Measurements from ENCODE around the gene REELD1. TPM values are rescaled to one million over a fixed set of nuclear protein-coding genes. Genes with fewer than 3 reads are reported as not detected.

REELD1 gene
- polyA plus RNA-seq, 1 donor from 2014 or later, result not detected

- no peaks in the 10 kb centered on the region for H4K20me1 ChIP-seq (ENCODE audit: insufficient read depth)
- H3F3A ChIP-seq (ENCODE audit: insufficient read depth, low read length, poor library complexity, severe bottlenecking), result no peaks in the 10 kb centered on the region
- H3K4me2 ChIP-seq (ENCODE audit: low read length), result no peak overlapping the region
- H3K36me3 ChIP-seq (ENCODE audit: insufficient read depth, low read length), result no peaks in the 10 kb centered on the region
- H3K9me3 ChIP-seq (ENCODE audit: low read length), result no peaks in the 10 kb centered on the region
- no peak overlapping the region for H3K27ac ChIP-seq (ENCODE audit: low read length)
- H3K79me2 ChIP-seq (replicated peaks; ENCODE audit: insufficient read depth, low read length), result no peaks in the 10 kb centered on the region
- TF ChIP-seq POLR2AphosphoS5 (IDR thresholded peaks at IDR 0.05) (no peak), RAD21 (conservative IDR thresholded peaks at IDR 0.05) (no peak), MXI1 (conservative IDR thresholded peaks at IDR 0.05; ENCODE audit: poor library complexity, severe bottlenecking) (no peak), REST (IDR thresholded peaks at IDR 0.05; ENCODE audit: borderline replicate concordance) (no peak), EP300 (conservative IDR thresholded peaks at IDR 0.05; ENCODE audit: poor library complexity, severe bottlenecking) (no peak), SMC3 (conservative IDR thresholded peaks at IDR 0.05; ENCODE audit: poor library complexity) (no peak), EZH2 (IDR thresholded peaks at IDR 0.05; ENCODE audit: borderline replicate concordance, insufficient read depth, low read length, poor library complexity, severe bottlenecking) (no peak), TAF1 (IDR thresholded peaks at IDR 0.05; ENCODE audit: low read depth) (no peak)
- TF ChIP-seq, protein P1, sequence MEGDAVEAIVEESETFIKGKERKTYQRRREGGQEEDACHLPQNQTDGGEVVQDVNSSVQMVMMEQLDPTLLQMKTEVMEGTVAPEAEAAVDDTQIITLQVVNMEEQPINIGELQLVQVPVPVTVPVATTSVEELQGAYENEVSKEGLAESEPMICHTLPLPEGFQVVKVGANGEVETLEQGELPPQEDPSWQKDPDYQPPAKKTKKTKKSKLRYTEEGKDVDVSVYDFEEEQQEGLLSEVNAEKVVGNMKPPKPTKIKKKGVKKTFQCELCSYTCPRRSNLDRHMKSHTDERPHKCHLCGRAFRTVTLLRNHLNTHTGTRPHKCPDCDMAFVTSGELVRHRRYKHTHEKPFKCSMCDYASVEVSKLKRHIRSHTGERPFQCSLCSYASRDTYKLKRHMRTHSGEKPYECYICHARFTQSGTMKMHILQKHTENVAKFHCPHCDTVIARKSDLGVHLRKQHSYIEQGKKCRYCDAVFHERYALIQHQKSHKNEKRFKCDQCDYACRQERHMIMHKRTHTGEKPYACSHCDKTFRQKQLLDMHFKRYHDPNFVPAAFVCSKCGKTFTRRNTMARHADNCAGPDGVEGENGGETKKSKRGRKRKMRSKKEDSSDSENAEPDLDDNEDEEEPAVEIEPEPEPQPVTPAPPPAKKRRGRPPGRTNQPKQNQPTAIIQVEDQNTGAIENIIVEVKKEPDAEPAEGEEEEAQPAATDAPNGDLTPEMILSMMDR (IDR thresholded peaks at IDR 0.05; ENCODE audit: poor library complexity, severe bottlenecking), result no peak
- no peaks in the 10 kb centered on the region for H3K27me3 ChIP-seq (ENCODE audit: insufficient read depth, low read depth, low read length)
- H3K9me2 ChIP-seq (ENCODE audit: insufficient read depth, low read length), result no peaks in the 10 kb centered on the region
- no peak overlapping the region for H3K9ac ChIP-seq (ENCODE audit: low read length)
- H2AFZ ChIP-seq (ENCODE audit: low read depth, low read length), result no peak overlapping the region
- H3K4me3 ChIP-seq (ENCODE audit: low read length), result no peak overlapping the region
Measured at GRCh38 chr4:146235654-146236177, 21.4 kb downstream of the REELD1 start.

DNA sequence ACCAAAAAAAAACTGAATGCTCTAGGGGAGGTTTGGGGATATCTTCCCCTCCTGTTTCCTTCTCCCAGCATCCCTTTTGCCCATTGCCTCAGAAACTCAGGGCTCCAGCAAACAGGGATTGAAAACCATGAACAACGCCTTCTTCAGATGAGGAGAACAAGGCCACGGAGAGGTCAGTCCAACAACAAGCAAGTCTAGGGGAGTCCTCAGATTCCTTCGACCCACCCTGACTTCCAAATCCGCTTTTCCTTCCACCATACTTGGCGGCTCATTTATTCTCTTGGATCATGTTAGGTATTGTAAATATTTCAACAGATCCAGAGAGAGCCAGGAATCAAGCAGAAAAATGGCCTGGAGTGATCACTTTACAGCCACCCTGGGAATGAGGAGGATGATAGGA is 21.9 kb downstream of the REELD1 start:
- no peaks in the 10 kb centered on the region for H3K36me3 ChIP-seq (ENCODE audit: insufficient read depth, low read length)
- no peaks in the 10 kb centered on the region for H3K79me2 ChIP-seq (replicated peaks; ENCODE audit: insufficient read depth, low read length)
- no peaks in the 10 kb centered on the region for H3K27me3 ChIP-seq (ENCODE audit: insufficient read depth, low read depth, low read length)
- no peak for TF ChIP-seq REST (IDR thresholded peaks at IDR 0.05; ENCODE audit: borderline replicate concordance)
- TF ChIP-seq MXI1 (conservative IDR thresholded peaks at IDR 0.05; ENCODE audit: poor library complexity, severe bottlenecking), result no peak
- no peak for TF ChIP-seq TAF1 (IDR thresholded peaks at IDR 0.05; ENCODE audit: low read depth)
- no peak for TF ChIP-seq EP300 (conservative IDR thresholded peaks at IDR 0.05; ENCODE audit: poor library complexity, severe bottlenecking)
- TF ChIP-seq POLR2AphosphoS5 (IDR thresholded peaks at IDR 0.05), result no peak
- TF ChIP-seq RAD21 (conservative IDR thresholded peaks at IDR 0.05), result no peak
- no peak overlapping the region for H3K27ac ChIP-seq (ENCODE audit: low read length)
- no peaks in the 10 kb centered on the region for H3F3A ChIP-seq (ENCODE audit: insufficient read depth, low read length, poor library complexity, severe bottlenecking)
- no peaks in the 10 kb centered on the region for H3K9me2 ChIP-seq (ENCODE audit: insufficient read depth, low read length)
- H3K9me3 ChIP-seq (ENCODE audit: low read length), result no peaks in the 10 kb centered on the region
- H3K9ac ChIP-seq (ENCODE audit: low read length), result no peak overlapping the region
- no peaks in the 10 kb centered on the region for H4K20me1 ChIP-seq (ENCODE audit: insufficient read depth)
- H2AFZ ChIP-seq (ENCODE audit: low read depth, low read length), result no peak overlapping the region
- H3K4me2 ChIP-seq (ENCODE audit: low read length), result no peak overlapping the region
- H3K4me3 ChIP-seq (ENCODE audit: low read length), result no peak overlapping the region
